Measurements from ENCODE around the gene KRTAP5-2. TPM values are rescaled to one million over a fixed set of nuclear protein-coding genes. Genes with fewer than 3 reads are reported as not detected.

Gene KRTAP5-2
- total and polyA plus RNA-seq, 11 donors = not detected

GRCh38 chr11:1630271-1630670 lies 32.2 kb upstream of the KRTAP5-2 start:
- TF ChIP-seq POLR2A (IDR thresholded peaks at IDR 0.05) = no peak
- Histone ChIP-seq H3K4me3 (no peak overlapping the region), H3K4me1 (peaks cover 0 to 8% (median 3%) of the 10 kb centered on the region in 12 donors), H3K36me3 (no peaks in the 10 kb centered on the region), H3K27ac (no peak overlapping the region), H3K27me3 (peaks cover 0 to 44% (median 12%) of the 10 kb centered on the region in 9 donors), H3K9me3 (no peaks in the 10 kb centered on the region)
- no peak for DNase-seq
- 67 to 82% (median 80%) methylated on average over 2 of the region's 2 CpGs for WGBS, 4 donors
- intact Hi-C loops (cut with DNase I) = loop anchor here in 2 of 10 donors (10.0 kb wide), 1 partner anchor 85 kb away; no protein-coding TSS in a partner anchor
- no peak for ATAC-seq

GRCh38 chr11:1629326-1630185 lies 31.5 kb upstream of the KRTAP5-2 start, which contains the start of gene KRTAP5-5:
Gene KRTAP5-5, plus strand, starts transcription at chr11:1629775. Its CDS starts 66 bp downstream, at chr11:1629841.
- H3K4me1 ChIP-seq = peaks cover 0 to 8% (median 3%) of the 10 kb centered on the region in 12 donors
- H3K9me3 ChIP-seq = no peaks in the 10 kb centered on the region
- TF ChIP-seq CTCF (IDR thresholded peaks at IDR 0.05) (no peak), POLR2A (IDR thresholded peaks at IDR 0.05) (no peak)
- no peaks in the 10 kb centered on the region for H3K36me3 ChIP-seq
- ATAC-seq = no peak
- H3K27me3 ChIP-seq = peaks cover 0 to 44% (median 12%) of the 10 kb centered on the region in 9 donors
- DNase-seq = no peak
- intact Hi-C loops (cut with DNase I) = loop anchor here (2.0 to 10.0 kb wide), 6 partner anchors 35 to 87 kb away; no protein-coding TSS in a partner anchor
- 76 to 82% (median 78%) methylated on average over 15 to 26 of the region's 26 CpGs for WGBS, 4 donors
- H3K27ac ChIP-seq = no peak within 1 kb of the TSS
- no peak within 1 kb of the TSS for H3K4me3 ChIP-seq

GRCh38 chr11:1628506-1629325 lies 30.6 kb upstream of the KRTAP5-2 start:
- no peak overlapping the region for H3K4me3 ChIP-seq
- ATAC-seq (peak; percentile 57 to 89 (median 84)), DNase-seq (peak; percentile 49 to 82 (median 60))
- 28 to 54% (median 31%) methylated on average over 19 to 35 of the region's 35 CpGs for WGBS, 4 donors
- intact Hi-C loops (cut with DNase I) = loop anchor here in 8 of 10 donors (2.0 to 10.0 kb wide), 6 partner anchors 34 to 86 kb away; no protein-coding TSS in a partner anchor
- H3K36me3 ChIP-seq = no peaks in the 10 kb centered on the region
- no peaks in the 10 kb centered on the region for H3K9me3 ChIP-seq
- H3K27ac ChIP-seq = no peak overlapping the region
- peaks cover 0 to 49% (median 12%) of the 10 kb centered on the region in 9 donors for H3K27me3 ChIP-seq
- H3K4me1 ChIP-seq = peaks cover 0 to 8% (median 3%) of the 10 kb centered on the region in 12 donors
- no peak for TF ChIP-seq POLR2A (IDR thresholded peaks at IDR 0.05)
- peak; percentile 79 to 98 (median 89) for TF ChIP-seq CTCF (IDR thresholded peaks at IDR 0.05)

GRCh38 chr11:1625541-1625940 lies 27.4 kb upstream of the KRTAP5-2 start:
- Histone ChIP-seq H3K4me1 (peaks cover 0 to 7% (median 0%) of the 10 kb centered on the region in 12 donors), H3K36me3 (no peaks in the 10 kb centered on the region), H3K27me3 (peaks cover 0 to 26% (median 2%) of the 10 kb centered on the region in 9 donors), H3K9me3 (no peaks in the 10 kb centered on the region), H3K4me3 (no peak overlapping the region), H3K27ac (no peak overlapping the region)
- ATAC-seq = no peak
- WGBS, 4 donors = 85 to 91% (median 87%) methylated on average over 12 to 13 of the region's 13 CpGs
- TF ChIP-seq POLR2A (IDR thresholded peaks at IDR 0.05) = no peak
- TF ChIP-seq CTCF (IDR thresholded peaks at IDR 0.05) = no peak
- intact Hi-C loops (cut with DNase I) = loop anchor here in 5 of 10 donors (5.0 to 10.0 kb wide), 3 partner anchors 48 to 83 kb away; no protein-coding TSS in a partner anchor
- DNase-seq = no peak

Measured in heart left ventricle (tissue), 16 donors.